Measurements from ENCODE around the gene FAM83D.
"Not testable (repeated sequence)": the region's sequence is repeated elsewhere in the genome, so short reads cannot be mapped to it uniquely, and the experiment has no call there.

Gene FAM83D

GRCh38 chr20:38969708-38970107 lies 43.5 kb downstream of the FAM83D start:
- DNase-seq = no peak

- DNase-seq = no peak
Measured at GRCh38 chr20:38970302-38970701, 44.1 kb downstream of the FAM83D start.

- DNase-seq = no peak
Measured at GRCh38 chr20:38973107-38973506, 46.9 kb downstream of the FAM83D start.

GRCh38 chr20:38973645-38974044 lies 47.4 kb downstream of the FAM83D start:
- no peak for DNase-seq

- no peak for DNase-seq
Measured at GRCh38 chr20:38975539-38976120, 49.4 kb downstream of the FAM83D start.

GRCh38 chr20:38979434-38979833 lies 53.2 kb downstream of the FAM83D start:
- no peak for DNase-seq

DNA sequence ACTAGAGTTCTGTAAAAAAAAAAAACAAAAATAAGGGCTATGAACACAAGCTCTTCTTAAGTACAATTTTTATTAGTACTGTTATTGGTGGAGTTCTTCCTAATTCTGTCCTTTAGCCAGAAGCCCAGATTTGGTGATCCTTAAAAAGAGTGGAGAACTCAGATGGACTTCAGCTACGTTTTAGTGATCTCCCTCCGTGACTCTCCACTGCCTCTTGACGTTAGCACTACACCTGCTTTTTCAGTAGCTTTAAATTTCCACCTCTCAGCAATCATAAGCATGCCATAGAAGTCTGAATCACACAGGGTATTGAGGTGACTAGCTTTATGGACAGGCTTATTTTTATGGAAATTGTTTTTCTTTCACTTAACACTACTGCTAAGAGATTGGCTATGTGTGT lies 53.6 kb downstream of the FAM83D start:
- DNase-seq = no peak

- DNase-seq = no peak
Measured at GRCh38 chr20:38982291-38982690, 56.1 kb downstream of the FAM83D start.

DNA sequence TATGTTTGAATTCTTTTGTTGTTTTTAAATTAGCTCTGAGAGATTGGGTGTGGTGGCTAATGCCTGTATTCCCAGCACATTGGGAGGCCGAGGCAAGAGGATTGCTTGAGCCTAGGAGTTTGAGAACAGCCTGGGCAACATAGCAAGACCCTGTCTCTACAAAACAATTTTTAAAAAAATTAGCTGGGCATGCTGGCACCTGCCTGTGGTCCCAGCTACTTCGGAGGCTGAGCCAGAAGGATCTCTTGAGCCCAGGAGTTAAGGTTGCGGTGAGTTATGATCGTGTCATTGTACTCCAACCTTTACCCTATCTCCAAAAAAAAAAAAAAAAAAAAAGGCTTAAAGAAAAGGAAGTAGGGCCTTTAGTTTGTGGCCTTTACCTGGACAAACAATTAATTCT lies 58.8 kb downstream of the FAM83D start:
- no peak for DNase-seq

DNA sequence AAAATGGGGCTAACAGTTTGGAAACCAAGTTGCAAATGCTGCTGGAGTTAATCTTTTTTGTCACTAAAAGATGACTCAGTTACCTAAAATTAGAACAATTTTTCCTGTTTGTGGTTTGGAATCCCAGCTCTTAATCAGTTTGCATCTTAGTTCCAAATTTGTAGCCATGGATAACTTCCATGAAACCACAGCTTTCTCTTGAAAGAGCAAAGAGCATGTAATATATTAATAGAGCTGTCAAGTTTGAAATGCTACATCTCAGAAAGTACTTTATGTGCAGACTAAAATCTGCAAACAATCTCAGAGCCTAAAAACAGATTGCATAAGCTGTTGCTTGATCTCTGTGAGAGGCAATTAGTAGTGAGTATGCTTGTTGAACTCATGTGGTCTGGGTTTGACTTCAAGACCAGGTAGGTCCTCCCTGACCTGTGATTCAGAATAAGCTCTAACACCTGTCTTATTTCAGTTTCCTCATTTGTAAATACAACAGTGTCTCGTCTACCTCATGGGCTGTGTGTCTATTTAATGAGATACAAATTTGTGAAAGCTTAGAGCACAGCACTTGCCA lies 59.5 kb downstream of the FAM83D start:
- DNase-seq = no peak

DNA sequence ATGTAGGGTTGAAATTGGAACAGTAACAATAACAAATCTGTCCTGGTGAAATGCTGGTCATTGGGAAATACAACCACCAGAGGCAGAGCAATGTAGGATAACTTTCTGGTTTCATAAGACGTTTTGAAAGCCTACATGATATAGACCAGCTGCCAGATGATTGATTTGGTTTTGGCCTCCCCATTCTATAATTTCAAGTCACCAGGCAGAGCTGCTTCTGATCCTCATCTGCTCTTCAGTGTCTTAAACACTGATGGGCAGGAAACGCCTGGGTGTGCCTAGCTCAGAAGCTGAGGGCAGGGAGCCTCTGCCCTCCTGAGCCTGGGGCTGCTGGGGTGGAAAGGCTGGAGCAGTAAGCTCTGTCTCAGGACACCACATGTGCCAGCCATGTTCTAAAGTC lies 60.4 kb downstream of the FAM83D start:
- no peak for DNase-seq

- no peak for DNase-seq
Measured at GRCh38 chr20:38987777-38988176, 61.6 kb downstream of the FAM83D start.

DNA sequence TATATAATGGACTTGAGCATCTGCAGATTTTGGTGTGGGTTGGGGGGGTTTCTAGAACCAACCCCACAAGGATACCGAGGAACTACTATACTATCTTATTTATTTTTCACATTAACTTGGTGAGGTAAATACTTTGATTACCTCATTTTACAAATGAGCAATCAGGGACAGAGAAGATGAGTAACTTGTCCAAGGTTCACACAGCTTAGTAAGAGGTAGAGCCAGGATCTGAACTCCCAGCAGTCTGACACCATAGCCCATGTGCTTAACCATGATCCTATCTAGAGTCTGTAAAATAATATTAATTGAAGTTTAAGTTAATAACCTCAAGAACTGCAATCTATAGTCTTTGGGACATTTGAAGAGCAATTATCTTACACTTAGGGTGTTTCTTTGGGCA lies 64.5 kb downstream of the FAM83D start:
- no peak for DNase-seq

GRCh38 chr20:38991814-38992704 lies 65.8 kb downstream of the FAM83D start:
- no peak for DNase-seq

GRCh38 chr20:38995536-38996044 lies 69.4 kb downstream of the FAM83D start:
- no peak for DNase-seq

- DNase-seq = not testable (repeated sequence)
Measured at GRCh38 chr20:38996866-38997265, 70.6 kb downstream of the FAM83D start.

- peak; percentile 34 for DNase-seq
Measured at GRCh38 chr20:38997622-38998021, 71.4 kb downstream of the FAM83D start.

DNA sequence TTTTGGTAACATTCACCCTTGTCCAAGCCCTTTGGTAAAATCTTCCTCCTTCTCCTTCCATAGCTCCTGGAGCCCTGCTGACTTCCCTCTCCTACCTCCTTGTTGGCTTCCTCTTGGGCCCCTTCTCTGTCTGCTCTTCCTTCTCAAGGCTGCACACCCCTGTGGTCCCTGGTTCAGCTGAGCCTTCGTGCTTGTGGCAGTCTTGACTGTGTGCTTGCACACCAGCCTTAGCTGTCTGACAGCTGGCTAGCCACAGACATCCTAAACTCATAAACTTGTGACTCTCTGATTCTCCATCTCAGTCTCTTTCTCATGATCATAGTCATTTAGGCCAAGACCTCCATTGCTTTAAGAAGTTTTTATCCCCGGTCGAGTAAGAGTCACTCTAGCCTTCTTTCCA lies 73.0 kb downstream of the FAM83D start:
- no peak for DNase-seq

DNA sequence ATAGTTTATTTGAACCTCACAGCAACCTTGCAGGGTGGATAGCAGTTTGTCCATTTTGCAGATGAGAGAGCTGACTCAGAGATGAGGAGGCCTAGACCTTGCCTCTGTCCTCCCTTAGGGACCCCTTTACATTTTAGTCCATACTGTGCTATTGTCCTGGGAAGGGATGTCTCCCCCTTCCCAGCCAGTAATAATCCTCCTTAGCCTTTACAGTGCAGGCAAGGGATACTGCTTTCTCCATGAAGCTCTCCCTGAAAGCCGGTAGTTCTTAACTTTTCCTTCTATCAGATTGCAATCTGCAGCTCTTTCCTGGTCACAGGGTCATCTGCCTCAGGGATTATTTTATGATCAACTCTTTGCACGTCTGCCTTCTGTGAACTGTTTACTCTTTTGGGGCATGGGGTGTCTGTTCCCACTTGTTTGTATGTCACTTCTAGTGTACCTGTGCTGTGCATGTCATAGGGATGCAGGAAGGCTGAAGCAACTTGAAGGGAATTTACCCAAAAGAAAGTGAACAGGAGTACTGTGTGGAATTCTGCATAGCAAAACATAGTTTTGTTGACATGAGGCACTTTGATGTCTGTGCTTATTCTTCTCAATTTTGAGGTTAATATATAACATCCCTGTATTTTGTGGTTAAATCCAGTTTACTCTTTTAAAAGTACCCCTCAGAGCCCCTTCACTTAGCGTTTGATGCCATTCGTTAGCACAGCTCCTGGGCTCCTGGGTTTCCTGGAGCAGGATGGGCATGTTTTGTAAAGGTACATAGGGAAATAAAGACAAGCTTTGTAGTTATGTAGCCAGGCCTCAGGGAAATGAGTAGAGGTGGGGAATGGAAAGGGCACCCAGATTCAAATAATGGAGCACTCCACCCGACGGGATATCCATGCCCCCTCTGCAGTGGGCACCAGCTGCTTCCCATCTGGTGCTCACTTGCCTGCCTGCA lies 74.0 kb downstream of the FAM83D start:
- no peak for DNase-seq

Data from activated CD4-positive, CD25-positive, alpha-beta regulatory T cell treated with anti-CD3 and anti-CD28 coated beads, Interleukin-2, amount 50 U/mL, for 72 hours (primary cell).